ENCODE measurements around the gene ZBTB7C.

DNA sequence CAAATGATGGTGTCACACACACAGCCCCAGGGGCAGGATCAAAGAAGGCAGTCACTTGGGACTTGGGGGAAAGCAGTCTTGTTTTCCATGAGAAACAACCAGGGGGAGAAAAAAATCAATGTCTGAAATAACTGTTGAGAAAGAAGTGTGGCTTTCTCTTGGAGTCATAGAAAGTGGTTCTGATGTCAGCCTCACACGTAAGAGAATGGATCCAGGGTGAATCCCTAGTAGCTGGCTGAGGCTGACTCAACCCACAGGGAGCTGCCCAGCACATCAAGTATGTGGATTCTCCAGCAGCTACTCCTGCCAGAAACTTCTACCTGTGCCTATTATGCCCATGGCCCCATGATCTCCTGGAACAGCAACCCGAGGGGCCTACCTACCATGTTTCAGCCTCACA, 33.6 kb upstream of the ZBTB7C start:
- TF ChIP-seq CTCF (IDR thresholded peaks at IDR 0.05) (no peak), POLR2A (IDR thresholded peaks at IDR 0.05) (no peak)

Measured in esophagus squamous epithelium (tissue), 4 donors.